PC-9 (cell line): ENCODE data around the gene SHROOM3. TPM values are rescaled to one million over a fixed set of nuclear protein-coding genes. Genes with fewer than 3 reads are reported as not detected.

Source experiments
- BruUV-seq: library from RNA; stranded (reverse); fragments of 400-500 nt; replicated peaks from 2 replicates; lab custom pipeline; 2021; lab: Mats Ljungman, UMichigan
- CTCF ChIA-PET: fragments of 300-600 bp; sonication (Branson Sonifier 250); formaldehyde crosslinking; loops from one replicate; lab custom pipeline; 2022; ENCODE audit warnings: antibody characterized with exemption; lab: Charles Lee
- POLR2A ChIA-PET: fragments of 300-600 bp; sonication (Branson Sonifier 250); formaldehyde crosslinking; loops from one replicate; lab custom pipeline; 2022; ENCODE audit warnings: antibody characterized with exemption; ENCODE audit not compliant: unreplicated experiment; lab: Charles Lee
- DNase-seq, 2 experiments: peaks; one replicate each; pipeline versions ENCODE4 v3.0.0 to v3.0.0-alpha.2; 2015 to 2022; ENCODE audit warnings: mixed read lengths in 1 of 2
- H2AFZ ChIP-seq: fragments of 200-600 bp; sonication (generic); 2 replicates; pipeline ENCODE4 v1.8.1; 2017; ENCODE audit warnings: antibody characterized with exemption
- H3F3A ChIP-seq: fragments of 200-600 bp; sonication (generic); 2 replicates; pipeline ENCODE4 v1.8.1; 2017; ENCODE audit warnings: antibody characterized with exemption, mild to moderate bottlenecking, low read depth; ENCODE audit not compliant: insufficient read depth
- H3K27ac ChIP-seq: fragments of 200-600 bp; sonication (generic); 2 replicates; pipeline ENCODE4 v1.6.1; 2016; ENCODE audit warnings: mixed run types
- H3K27me3 ChIP-seq: fragments of 200-600 bp; sonication (generic); 2 replicates; pipeline ENCODE4 v1.6.1; 2016; ENCODE audit warnings: low read depth, mixed run types; ENCODE audit not compliant: insufficient read depth
- H3K36me3 ChIP-seq: fragments of 200-600 bp; sonication (generic); 2 replicates; pipeline ENCODE4 v1.6.1; 2016; ENCODE audit warnings: low read depth, mixed run types
- H3K4me1 ChIP-seq: fragments of 200-600 bp; sonication (generic); replicated peaks from 2 replicates; pipeline ENCODE4 v1.6.1; 2016; ENCODE audit warnings: mixed run types; ENCODE audit not compliant: insufficient read depth
- H3K4me2 ChIP-seq: fragments of 200-600 bp; sonication (generic); 2 replicates; pipeline ENCODE4 v1.6.1; 2017; ENCODE audit warnings: mixed run types
- H3K4me3 ChIP-seq: fragments of 200-600 bp; sonication (generic); 2 replicates; pipeline ENCODE4 v1.6.1; 2016; ENCODE audit warnings: mixed run types
- H3K79me2 ChIP-seq: fragments of 200-600 bp; sonication (generic); 2 replicates; pipeline ENCODE4 v1.6.1; 2017; ENCODE audit warnings: low read depth, mixed run types
- H3K9me2 ChIP-seq: fragments of 200-600 bp; sonication (generic); 2 replicates; pipeline ENCODE4 v1.8.1; 2017; ENCODE audit warnings: mild to moderate bottlenecking; ENCODE audit not compliant: insufficient read depth
- H3K9me3 ChIP-seq: fragments of 200-600 bp; sonication (generic); 2 replicates; pipeline ENCODE4 v1.8.1; 2016; ENCODE audit warnings: low read depth; ENCODE audit not compliant: insufficient read depth
- H4K20me1 ChIP-seq: fragments of 200-600 bp; sonication (generic); 2 replicates; pipeline ENCODE4 v1.8.1; 2017; ENCODE audit not compliant: insufficient read depth
- EZH2 ChIP-seq: fragments of 200-600 bp; sonication (generic); IDR thresholded peaks from 2 replicates; pipeline ENCODE4 v1.8.0; 2017; ENCODE audit warnings: antibody characterized with exemption, low read depth
- intact Hi-C: fragments of 100-400 bp; cut with micrococcal nuclease; formaldehyde crosslinking; loops from one replicate; pipeline ENCODE4 v1.10.0; 2022; ENCODE audit not compliant: unreplicated experiment
- total RNA-seq: library from RNA; stranded (reverse); gene quantifications from 2 replicates; pipeline ENCODE4 v1.2.3, GENCODE V29; 2021
- TF ChIP-seq, protein P1 (sequence below): fragments of 200-600 bp; sonication (generic); conservative IDR thresholded peaks from 2 replicates; pipeline ENCODE4 v1.6.1; 2017; ENCODE audit warnings: mixed run types, antibody characterized with exemption, mild to moderate bottlenecking, moderate library complexity

SHROOM3 gene
- total RNA-seq, 1 experiment from 2014 or later, result 44.3 TPM

DNA sequence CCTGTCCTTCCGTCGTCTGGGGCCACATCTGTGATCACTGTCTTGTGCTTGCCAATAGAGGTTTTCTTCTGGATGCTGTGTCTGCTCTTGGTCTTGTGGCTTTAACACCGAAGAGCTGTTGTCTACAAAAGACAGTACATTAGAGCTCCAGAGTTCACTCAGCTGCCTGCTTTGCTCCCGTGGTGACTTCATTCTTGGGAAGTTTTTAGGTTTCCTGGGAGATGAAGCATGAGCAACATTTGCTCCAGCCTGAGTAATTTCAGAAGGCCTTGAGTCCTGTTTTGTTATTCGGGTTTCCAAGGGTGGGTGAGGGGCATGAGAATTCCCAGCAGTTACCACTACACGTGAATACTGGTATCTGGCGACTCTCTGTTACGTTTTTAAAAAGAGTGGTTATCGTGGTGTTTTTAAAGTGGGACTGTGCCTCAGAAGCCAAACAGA lies 189.2 kb downstream of the SHROOM3 start:
- Histone ChIP-seq H3K4me1 (peaks cover 45% of the 10 kb centered on the region), H3K4me3 (no peak overlapping the region)

DNA sequence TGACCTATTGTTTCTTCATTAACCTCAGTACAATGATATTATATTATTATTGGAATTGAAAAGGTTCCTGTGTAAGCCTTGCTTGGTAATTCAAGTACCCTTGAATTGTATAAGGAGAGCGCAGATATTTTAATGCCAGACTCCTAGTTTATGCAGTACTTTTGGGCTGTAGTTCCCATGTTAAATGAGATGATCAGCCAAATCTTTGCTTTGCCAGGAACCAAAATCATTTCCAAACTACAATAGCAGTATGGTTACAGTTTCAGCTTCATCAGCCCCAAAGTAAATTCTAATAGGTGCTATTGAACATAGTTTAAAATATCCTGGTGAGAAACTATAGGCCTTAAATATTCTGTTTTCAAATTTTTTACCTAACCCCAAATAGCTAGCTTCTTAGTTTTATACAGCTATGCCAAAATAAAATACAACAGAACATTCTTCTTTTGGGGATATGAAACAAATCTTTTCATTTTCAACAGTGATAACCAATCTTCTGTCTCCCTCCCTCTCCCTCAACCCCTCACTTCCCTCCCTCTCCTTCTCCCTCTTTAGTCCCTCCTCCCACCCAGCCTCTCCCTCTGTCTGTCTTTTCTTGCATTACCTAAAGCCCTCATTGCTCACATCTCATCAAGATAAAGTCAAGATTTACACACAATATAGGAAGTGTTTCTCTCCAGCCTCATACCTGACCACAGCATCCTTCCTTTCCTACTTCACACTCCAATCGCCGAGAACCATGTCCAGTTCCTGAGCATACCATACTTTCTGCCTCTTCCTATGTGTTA lies 190.1 kb downstream of the SHROOM3 start:
- no peak overlapping the region for H3K4me3 ChIP-seq
- H3F3A ChIP-seq, result peaks cover 27% of the 10 kb centered on the region
- BruUV-seq, result no TSS peak
- H3K9me2 ChIP-seq, result no peaks in the 10 kb centered on the region
- DNase-seq, result no peak
- H3K27me3 ChIP-seq, result no peaks in the 10 kb centered on the region
- intact Hi-C loops, result loop anchor here (5.0 kb wide), 1 partner anchor 42 kb away; no protein-coding TSS in a partner anchor
- H2AFZ ChIP-seq, result no peak overlapping the region
- TF ChIP-seq, protein P1, sequence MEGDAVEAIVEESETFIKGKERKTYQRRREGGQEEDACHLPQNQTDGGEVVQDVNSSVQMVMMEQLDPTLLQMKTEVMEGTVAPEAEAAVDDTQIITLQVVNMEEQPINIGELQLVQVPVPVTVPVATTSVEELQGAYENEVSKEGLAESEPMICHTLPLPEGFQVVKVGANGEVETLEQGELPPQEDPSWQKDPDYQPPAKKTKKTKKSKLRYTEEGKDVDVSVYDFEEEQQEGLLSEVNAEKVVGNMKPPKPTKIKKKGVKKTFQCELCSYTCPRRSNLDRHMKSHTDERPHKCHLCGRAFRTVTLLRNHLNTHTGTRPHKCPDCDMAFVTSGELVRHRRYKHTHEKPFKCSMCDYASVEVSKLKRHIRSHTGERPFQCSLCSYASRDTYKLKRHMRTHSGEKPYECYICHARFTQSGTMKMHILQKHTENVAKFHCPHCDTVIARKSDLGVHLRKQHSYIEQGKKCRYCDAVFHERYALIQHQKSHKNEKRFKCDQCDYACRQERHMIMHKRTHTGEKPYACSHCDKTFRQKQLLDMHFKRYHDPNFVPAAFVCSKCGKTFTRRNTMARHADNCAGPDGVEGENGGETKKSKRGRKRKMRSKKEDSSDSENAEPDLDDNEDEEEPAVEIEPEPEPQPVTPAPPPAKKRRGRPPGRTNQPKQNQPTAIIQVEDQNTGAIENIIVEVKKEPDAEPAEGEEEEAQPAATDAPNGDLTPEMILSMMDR, result no peak
- no peak for TF ChIP-seq EZH2
- no peaks in the 10 kb centered on the region for H3K79me2 ChIP-seq
- CTCF ChIA-PET, result no interaction called here
- H3K27ac ChIP-seq, result no peak overlapping the region
- H3K4me2 ChIP-seq, result no peak overlapping the region
- POLR2A ChIA-PET, result no interaction called here
- no peaks in the 10 kb centered on the region for H4K20me1 ChIP-seq
- H3K9me3 ChIP-seq, result no peaks in the 10 kb centered on the region
- no peaks in the 10 kb centered on the region for H3K36me3 ChIP-seq
- peaks cover 45% of the 10 kb centered on the region for H3K4me1 ChIP-seq

More for the DNA sequence above, 189.2 kb downstream of the SHROOM3 start:
- Histone ChIP-seq H3K79me2 (no peaks in the 10 kb centered on the region), H2AFZ (no peak overlapping the region), H3K9me3 (no peaks in the 10 kb centered on the region), H3K9me2 (no peaks in the 10 kb centered on the region), H3K27ac (no peak overlapping the region), H3K4me2 (no peak overlapping the region), H3K27me3 (no peaks in the 10 kb centered on the region), H3K36me3 (no peaks in the 10 kb centered on the region), H3F3A (peaks cover 27% of the 10 kb centered on the region), H4K20me1 (no peaks in the 10 kb centered on the region)
- ChIA-PET CTCF (no interaction called here), POLR2A (interaction anchor here (0.7 kb wide), 1 partner anchor 106 kb away, joined by 5 read pairs; no protein-coding TSS in a partner anchor)
- no TSS peak for BruUV-seq
- TF ChIP-seq, protein P1, result no peak
- no peak for TF ChIP-seq EZH2
- intact Hi-C loops, result loop anchor here (5.0 kb wide), 1 partner anchor 43 kb away; no protein-coding TSS in a partner anchor
- peak in 1 of 2 experiments; percentile 48 for DNase-seq

DNA sequence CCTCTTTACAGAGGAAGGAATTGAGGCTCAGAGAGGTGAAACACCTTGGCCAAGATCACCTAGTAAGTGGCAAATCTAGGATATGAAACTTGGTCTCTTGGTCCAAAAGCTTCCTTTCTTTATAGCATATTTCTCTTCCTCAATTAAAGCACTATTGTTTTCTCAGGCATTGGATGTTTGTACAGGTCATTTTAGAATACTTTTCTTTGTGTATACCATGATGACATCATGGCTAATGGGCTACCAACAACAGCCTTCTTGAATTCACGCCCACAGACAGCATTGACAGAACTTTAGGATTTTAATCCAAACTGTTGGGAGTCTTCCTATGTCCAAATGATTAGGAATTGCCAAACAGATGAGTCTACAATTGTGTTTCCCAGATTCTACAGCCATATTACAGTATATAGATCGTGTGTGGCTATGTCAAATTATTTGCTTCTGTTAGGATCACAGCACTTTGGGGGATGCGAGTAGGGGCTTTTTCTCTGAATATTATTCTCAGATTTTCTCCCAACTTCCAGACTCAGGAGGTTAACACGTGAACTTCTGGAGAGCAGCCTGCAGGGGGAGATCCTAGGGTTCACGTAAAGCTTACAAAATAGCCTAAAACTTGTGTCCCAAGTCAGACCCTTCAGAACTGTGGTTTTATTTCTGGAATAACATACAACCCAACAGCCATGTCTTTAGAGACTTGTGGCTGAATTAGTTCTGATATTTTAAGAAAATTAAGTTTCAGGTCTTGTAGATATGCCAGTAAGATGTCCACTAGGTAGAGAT lies 191.8 kb downstream of the SHROOM3 start:
- H3K4me2 ChIP-seq, result no peak overlapping the region
- POLR2A ChIA-PET, result no interaction called here

More for the DNA sequence above, 191.8 kb downstream of the SHROOM3 start:
- H3K27ac ChIP-seq, result no peak overlapping the region
- no peaks in the 10 kb centered on the region for H3K9me3 ChIP-seq
- H3K79me2 ChIP-seq, result no peaks in the 10 kb centered on the region
- no peak overlapping the region for H2AFZ ChIP-seq
- no peak for DNase-seq
- intact Hi-C loops, result no loop called here
- no TSS peak for BruUV-seq
- no peaks in the 10 kb centered on the region for H3K27me3 ChIP-seq
- no peaks in the 10 kb centered on the region for H3K36me3 ChIP-seq
- no peaks in the 10 kb centered on the region for H3K9me2 ChIP-seq
- peaks cover 31% of the 10 kb centered on the region for H3K4me1 ChIP-seq
- TF ChIP-seq EZH2, result no peak
- TF ChIP-seq, protein P1, result no peak; the same call in 1 of the 2 replicates
- CTCF ChIA-PET, result interaction anchor here (0.6 to 0.7 kb wide), 2 partner anchors 18 to 53 kb away, joined by 3 to 5 read pairs; no protein-coding TSS in a partner anchor
- no peak overlapping the region for H3K4me3 ChIP-seq
- H3F3A ChIP-seq, result peaks cover 19% of the 10 kb centered on the region
- H4K20me1 ChIP-seq, result no peaks in the 10 kb centered on the region
